Stimulated activated CD8-positive, alpha-beta memory T cell treated with anti-CD3 and anti-CD28 coated beads, Interleukin-12 subunit alpha, Interleukin-12 subunit beta, amount 100 ng/mL, for 1 hour (primary cell): ENCODE data around the gene CALN1.
"Not testable (repeated sequence)": the region's sequence is repeated elsewhere in the genome, so short reads cannot be mapped to it uniquely, and the experiment has no call there.

Experiments used
- DNase-seq: peaks from one replicate; pipeline ENCODE4 v3.0.0-alpha.2; 2020; ENCODE audit warnings: low read depth

CALN1 gene

DNA sequence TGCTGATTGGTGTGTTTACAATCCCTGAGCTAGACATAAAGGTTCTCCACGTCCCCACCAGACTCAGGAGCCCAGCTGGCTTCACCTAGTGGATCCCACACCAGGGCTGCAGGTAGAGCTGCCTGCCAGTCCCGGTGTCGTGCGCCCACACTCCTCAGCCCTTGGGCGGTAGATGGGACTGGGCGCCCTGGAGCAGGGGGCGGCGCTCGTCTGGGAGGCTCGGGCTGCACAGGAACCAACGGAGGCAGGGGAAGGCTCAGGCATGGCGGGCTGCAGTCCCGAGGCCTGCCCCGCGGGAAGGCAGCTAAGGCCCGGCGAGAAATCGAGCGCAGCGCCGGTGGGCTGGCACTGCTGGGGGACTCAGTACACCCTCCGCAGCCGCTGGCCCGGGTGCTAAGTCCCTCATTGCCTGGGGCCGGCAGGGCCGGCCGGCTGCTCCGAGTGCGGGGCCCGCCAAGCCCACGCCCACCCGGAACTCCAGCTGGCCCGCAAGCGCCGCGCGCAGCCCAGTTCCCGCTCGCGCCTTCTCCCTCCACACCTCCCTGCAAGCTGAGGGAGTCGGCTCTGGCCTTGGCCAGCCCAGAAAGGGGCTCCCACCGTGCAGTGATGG lies 674.1 kb downstream of the CALN1 start:
- not testable (repeated sequence) for DNase-seq

DNA sequence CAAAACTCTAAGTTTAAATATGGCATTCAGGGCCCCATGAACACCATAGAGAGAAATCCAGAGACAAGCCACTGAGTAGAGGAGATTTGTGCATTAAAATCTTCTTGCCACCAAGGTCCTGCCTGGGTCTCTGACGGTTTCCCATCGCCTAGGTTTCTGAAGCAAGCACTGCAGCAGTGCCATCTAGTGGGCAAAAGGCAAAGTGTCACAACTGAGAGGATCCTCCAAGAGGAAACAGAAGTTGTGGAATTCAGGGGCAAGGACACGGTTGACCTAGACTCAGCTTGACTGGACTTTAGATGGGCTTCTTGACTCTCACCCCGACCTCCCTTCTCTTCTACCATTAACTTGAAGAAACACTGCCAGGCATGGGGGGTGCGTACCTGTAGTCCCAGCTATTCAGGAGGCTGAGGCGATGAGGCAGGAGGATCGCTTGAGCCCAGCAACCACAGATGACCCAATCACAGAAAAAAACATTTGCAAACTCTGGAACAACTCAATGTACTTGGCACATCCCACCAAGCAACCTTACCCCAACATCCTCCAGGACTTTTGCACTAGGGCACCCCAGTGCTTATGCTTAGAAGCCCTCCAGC lies 676.1 kb downstream of the CALN1 start:
- no peak for DNase-seq

DNA sequence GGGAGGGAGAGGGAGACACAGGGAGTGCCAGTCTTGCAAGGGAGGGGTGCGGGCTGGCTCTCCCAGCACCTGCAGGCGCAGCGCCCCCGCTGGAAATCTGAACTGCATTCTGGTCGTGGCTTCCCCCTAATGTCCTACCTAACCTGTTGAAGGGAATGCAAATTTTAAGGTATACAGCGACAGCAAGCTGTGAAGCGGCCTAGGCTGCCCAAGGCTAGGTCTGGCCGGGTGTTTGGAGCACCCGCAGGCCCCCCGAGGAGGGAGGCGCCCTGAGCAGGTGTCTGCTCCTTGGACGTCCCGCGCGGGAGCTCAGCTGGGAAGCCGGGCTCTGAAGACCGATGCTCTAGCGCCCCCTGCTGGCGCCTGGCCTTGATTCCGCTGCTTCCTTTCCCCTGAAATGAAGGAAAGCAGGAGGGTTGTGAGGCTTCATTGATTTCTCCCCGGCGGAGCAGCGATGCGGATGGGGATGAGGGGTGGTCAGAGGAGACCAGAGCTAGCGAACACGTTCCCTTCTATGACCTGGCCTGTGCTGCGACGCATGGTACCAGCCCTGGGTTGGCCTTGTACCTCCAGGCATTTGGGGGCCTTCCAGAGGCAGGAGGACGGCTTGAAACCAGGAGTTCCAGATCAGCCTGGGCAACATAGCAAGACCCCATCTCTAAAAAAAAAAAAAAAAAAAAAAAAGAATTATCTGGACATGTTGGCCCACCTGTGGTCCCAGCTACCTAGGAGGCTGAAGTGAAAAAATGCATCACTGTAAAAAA lies 678.8 kb downstream of the CALN1 start:
- peak; percentile 7 for DNase-seq

DNA sequence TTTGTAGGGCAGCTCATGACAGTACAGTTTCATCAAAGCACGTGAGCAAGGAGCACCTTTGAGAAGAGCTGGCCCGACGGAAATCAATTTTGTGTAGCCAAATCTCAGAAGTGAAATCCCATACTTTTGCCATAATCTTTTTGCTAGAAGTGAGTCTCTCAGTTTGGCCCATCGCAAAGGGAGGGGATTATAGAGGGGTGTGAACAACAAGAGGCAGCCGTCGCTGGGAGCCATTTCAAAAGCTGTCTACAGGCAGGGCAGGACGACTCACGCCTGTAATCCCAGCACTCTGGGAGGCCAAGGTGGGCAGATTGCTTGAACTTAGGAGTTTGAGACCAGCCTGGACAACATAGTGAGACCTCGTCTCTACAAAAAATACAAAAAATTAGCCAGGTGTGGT lies 680.4 kb downstream of the CALN1 start:
- no peak for DNase-seq
